HG03520 (cell line): Measurements from ENCODE around the gene ARMH3.

Experiments used
- ATAC-seq: cut with Tn5 transposase; IDR thresholded peaks from one replicate; pipeline ENCODE4 v1.9.1; 2021; ENCODE audit warnings: mild to moderate bottlenecking, moderate library complexity; ENCODE audit not compliant: unreplicated experiment

ARMH3 gene

DNA sequence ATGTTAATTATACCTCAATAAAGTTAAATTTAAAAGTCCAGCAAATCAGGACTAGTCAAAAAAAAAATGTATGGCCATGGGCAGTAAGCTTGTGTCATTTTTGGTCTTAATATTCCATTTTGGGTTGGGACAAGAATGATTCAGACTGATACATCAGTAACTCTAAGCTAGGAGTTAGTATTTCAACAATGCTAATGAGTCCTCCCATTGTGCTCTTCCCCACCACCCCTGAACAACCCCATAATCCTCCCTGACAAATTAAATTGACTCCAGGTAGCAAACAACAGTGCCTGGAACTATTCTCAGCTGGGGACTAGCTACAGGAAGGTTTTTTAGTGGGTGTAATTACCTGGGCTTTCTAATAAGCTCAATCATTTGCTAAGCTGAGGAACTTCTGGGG lies 181.7 kb downstream of the ARMH3 start:
- ATAC-seq = no peak

DNA sequence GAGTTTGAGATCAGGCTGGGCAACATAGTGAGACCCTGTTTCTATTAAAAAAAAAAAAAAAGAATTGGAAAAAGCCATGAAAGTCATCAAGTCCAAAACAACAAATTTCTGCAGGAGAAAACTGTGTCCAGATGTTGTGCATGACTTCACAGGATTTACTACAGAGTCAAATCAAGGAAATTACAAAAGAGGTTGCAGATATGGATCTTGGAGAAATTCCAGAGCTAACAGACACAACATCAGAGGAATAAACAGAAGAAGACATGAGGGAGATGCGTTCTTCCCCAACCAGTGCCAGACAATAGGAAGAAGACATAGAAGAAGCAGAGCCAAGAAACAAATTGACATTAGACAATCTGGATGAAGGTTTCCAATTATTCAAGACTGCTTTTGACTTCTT lies 188.0 kb downstream of the ARMH3 start:
- ATAC-seq = no peak

DNA sequence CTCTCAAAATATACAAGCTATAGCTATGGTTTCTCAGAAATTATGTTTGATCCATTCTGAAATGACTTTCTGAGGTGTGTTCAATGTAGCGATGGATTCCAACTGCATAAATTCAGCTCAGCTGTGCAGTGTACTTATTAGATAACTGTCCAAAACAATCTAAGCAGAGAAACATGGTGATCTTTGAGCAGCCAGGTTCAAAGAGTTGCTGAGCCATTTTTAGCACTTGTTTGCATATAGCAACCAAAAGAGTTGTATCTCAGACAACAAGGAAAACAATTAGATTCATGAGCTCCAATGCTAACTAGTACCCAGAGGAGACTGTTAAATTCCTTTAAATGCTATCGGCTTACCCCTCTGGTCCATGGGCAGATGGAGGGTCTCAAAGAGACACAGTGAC lies 196.4 kb downstream of the ARMH3 start:
- no peak for ATAC-seq

DNA sequence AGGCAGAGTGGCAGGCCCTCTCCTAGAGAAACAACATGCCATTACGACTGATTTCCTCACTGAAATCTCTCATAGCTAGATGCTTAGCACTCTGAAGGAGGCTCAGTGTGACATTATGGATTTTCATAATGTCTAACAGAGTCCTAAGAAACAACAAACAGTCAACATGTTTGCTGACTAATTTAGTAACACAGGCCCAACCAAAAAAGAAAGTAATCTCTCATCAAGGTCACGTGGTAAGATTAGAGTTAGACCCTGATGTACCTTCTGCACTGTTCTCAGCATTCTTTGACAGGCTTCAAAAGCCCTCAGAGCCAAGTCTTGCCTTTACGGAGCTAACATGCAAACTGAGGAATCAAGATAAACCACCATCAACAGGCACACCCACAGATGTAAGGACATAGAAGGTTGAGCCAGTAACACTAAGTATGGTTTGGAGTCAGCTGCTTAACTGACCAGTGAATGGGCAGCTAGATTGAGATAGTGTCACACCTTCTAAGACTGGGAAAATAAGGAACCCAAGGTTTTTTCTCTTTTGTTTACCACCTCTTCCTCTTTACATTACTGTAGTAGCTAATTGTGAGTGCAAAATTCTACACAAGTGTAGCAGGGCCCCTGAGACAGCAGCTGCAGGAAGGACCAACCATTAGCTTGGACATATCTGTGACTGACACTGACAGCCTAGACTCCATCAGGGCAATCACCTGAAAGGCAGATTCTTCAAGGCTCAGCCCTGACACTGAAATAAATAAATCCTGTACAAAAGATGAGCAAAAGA lies 197.1 kb downstream of the ARMH3 start:
- peak; percentile 70 for ATAC-seq

DNA sequence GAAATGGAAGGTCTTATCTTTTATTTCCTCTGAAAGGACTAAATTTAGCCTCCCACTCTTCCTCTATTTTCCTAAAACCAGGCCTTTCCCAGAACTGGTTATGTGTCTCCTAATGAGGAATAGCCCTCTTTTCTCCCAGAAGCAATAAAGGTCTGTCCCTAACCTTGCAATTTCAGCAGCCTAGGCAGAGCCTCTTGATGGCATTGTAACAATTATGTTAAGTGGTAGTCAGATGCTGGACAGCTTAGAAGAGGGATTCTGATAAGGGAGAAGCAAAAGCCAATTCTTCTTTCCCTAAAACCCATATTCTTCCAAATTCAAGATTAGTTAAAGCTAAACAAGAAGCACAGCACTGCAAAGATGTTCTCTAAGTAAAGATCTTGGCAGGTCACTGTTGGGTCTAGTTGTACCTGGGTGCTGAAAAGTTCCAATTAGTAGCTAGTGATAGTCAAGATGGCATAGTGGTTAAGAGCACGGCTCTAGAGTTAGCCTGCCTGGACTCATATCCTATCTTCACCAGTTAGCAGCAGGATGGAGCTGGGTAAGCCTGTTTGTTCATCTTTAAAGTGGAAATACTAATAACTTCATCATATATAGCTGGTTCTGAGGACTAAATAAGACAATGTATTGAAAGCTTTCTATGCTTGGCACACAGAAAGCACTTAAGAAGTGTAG lies 198.0 kb downstream of the ARMH3 start:
- ATAC-seq = no peak

DNA sequence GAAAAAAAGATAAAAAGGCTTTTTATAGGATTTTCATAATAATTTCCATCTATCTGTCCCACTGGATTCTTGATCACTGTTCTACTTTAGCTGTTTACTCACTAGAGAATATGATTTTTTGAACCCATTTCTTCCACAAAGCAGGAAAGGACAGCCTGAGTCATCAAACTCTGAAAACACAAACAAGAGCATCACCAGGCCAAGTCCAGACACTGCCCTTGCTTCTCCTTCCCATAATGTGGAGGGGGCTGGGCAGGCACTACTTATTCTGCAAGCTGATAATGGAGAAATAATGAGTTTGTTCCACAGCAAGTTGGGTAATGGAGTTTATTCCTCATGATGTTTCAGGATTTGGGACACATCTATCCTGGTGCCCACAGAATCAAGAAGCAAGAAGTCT lies 199.3 kb downstream of the ARMH3 start:
- no peak for ATAC-seq

DNA sequence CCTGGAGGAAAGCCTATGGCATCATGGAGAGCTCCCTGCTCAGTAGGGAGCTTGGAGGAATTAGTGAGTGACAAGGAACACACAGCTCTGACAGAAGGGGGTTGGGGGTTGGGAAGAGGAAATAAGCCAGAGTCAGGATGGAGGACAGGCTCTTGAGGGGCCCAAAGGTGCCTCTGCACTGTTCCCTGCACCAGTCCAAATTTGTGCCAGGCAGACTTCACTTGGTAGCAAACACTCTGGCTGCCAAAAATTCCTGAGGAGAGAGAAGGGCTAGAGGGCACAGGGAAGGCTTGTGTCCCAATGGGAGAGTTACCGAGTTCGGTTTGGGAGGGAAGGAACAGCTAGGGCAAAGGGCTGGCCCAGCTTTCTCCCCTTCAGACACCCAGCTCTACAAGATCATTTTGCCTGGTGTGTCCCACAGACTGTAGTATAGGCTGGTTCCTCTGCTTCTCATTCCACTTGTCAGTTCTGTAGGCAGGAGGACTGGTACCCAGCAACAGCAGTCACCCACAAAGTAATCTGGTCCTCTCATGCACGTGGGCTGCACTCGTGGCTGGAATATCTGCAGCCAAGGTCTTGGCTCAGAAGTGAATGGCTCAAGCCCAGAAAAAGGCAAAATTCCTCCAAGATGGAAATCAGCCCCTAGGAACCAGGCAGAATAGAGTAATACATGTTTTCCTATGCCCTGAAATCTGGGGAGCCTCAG lies 204.4 kb downstream of the ARMH3 start:
- ATAC-seq = no peak

DNA sequence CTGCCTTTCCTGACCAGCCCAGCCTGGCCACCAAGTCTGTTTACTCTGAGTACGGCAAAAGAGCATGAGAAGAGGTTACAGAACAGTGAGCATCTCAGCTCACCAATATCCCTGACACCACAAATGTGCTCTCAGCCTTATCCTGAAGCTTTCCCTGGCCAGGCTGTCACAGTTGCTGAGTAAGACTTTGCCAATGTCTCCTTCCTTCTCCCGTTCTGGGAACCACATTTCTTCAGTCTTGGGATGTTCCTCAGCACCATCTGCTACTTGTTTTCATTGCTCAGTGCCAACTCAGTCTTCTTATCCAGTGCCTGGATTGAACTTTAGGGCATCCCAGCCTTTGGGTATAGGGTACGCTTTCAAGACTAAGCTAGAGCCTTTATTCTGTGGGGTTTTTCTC lies 205.2 kb downstream of the ARMH3 start:
- no peak for ATAC-seq

DNA sequence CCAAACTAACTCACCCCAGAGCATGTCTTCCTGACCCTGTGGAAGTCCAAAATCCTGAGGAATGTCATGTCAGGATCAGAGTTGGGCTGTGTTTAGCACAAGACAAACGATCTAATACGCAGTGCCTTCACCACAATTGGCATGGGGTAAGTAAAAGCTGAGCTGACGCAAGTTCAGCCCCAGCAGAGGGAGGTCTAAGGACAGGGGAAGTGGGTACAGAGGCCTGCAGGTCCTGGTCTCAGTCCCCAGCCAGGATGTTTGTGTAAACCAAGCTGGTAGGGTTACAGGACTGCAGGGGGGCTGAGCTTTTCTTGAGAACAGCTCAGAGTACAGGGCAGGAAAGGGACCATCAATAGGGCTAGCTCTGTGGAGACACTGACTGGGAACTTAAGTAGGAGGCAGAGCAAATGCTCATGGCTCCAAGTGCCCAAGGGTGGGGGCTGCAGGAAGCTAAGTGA lies 207.1 kb downstream of the ARMH3 start:
- ATAC-seq = no peak

DNA sequence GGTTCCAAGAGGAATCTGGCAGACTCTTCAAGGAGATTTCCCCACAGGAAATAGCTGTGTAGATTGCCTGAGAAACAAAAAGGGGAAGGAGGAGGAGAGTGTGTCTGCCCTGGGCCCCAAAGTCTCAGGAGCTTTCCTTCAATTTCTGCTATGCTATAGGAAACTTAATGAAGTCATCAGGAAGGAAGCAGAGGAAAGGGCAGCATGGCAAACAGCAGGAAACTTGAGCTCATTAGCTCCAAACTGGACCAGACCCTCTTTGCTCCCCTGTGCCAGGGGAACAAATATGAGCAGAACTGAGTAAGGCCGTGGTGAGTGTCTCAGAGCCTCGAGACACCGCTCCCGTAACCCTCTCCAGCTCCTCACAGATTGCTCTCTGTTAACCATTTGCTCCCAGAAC lies 207.6 kb downstream of the ARMH3 start:
- ATAC-seq = no peak

DNA sequence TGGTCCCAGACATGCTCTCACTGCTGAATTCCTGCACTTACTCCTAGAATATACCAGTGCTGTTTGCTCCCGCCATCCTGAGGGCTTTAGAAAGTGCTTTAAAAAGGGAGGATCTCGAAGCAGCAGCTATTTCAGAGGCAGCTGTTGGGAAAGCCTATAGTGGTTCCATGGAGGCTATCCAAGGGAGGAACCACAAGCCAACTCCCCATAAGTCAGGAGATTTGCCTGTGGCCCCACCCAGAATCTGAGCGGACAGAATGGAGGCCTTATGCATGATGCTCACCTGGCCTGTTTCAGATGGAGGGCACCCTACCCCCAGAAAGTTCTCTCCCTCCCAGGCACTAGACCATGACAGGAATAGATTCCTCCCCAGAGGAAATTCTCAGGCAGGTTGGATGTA lies 210.1 kb downstream of the ARMH3 start:
- ATAC-seq = no peak

DNA sequence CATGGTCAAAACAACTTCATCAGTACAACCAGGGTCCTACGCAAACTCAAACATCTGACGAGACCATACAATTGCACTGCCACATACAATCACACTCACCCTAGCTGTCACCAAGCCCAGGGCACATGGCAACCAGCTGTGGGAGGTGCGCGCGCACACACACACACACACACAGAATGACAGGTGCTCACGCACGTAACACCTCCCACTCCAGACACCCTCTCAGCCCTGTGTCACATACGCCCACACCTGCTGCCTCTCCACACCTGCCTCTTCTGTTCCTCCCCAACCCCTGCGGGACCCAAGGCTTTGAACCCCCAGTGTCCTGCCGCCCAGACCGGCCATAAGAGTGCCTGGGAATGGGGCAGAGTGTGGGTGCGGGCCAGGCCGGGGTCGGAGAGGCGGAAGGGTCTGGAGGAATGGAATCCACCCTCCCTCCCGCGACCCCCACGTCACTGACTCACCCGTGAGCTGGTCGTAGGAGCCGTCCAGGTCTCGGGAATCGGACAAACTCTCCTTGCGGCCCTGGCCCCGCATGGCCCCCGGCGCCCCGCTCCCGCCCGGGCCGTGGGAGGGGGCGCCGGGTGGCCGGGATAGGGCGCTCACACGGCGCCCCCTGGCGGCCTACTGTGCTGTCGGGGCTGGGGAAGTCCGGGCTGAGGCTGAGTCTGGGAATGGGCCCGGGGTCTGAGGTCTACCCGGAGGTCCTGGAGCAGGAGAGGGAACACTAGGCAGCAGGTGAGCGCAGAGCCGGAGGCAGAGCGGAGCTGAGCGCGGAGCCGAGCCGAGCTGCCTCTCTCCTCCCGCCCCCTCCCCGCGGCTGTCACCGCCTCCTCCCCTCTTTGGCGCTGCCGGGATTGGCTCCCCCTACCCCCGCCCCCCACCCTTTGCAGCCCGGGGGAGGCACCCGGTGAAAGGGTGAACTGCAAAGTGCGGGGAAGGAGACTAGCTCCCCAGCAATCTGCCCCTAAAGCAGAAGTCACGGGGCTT lies 212.6 kb downstream of the ARMH3 start, which contains the start of gene KCNIP2:
Gene KCNIP2 (minus strand): TSS at position 769 of the 990 bp plus-strand sequence. CDS start 232 bp downstream, at position 537.
- no peak for ATAC-seq

DNA sequence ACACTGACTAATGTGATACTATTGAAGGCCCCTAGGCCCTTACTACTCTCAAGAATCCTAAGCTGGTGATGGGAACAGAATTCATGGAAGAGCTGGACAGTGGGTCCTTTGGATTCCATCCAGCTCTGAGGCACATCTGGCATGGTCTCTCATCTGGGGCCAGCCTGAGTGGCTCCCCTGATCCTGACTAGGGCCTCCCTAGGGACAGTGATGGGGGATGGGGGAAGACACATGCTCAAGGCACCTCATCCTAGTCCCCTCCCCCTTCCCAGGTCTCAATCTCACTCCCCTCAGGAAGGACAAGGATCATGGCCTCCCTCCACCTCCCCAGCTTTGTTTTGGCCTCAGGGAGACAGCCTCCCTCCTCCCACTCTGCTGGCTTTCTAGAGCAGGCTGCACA lies 214.1 kb downstream of the ARMH3 start:
- ATAC-seq = no peak

DNA sequence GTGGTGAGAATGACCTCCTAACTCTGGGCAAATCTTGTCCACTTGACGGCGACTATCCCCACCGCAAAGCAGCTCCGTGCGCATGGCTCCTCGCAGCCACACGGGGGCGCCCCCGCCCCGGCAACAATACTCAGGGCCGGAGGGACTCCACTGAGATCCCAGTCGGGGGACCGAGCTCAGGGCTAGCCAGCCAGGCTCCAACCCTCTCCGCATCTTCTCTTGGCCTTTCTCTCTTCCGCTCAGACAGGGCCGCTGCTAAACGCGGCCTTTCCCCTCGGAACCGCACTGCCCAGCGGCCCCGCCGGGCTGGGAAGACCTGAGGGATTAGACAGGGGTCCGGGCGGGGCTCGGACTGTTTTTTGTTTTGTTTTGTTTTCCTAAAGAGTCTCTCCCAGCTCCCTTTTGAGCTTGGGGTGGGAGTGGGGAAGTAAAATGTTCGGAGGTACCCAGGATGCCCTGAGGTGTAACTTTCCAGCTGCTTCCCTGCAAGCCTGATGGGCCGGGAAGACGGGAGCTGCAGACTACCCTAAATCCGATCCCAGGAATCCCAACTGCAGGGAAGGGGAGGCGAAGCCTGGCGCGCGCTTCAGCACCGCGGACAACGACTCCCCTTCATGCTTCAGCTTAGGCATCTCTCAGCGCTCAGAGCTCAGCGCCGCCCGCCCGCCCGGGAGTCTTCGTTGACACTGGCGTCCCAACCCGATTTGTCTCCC lies 215.1 kb downstream of the ARMH3 start:
- peak; percentile 54 for ATAC-seq

DNA sequence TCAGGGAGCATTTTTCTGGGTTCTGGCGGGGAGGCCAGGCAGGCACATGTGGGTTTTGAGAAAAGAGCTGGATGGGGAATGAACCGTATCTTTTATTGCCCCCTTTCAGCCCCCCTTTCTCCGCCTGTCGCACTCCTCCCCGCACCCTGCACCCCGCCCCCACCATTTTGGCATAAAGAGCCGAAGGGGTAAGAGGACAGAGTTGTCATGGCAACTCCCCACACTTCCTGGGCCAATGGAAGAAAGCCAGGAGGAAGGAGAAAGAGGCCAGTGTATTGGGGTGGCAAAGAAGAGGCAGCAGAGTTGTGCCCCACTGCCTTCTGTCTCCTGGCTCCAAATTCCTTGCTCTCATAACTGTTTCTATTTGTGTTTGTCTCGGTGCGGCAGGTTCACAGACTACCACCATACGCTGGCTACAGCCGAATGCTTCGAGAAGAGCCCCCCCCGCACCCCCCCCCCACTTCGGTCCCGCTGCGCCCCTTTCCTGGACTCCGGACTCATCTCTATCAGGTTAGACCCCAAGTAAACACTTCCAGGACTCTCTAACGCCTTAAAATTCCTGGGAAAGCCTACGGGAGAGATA lies 215.8 kb downstream of the ARMH3 start:
- ATAC-seq = no peak

DNA sequence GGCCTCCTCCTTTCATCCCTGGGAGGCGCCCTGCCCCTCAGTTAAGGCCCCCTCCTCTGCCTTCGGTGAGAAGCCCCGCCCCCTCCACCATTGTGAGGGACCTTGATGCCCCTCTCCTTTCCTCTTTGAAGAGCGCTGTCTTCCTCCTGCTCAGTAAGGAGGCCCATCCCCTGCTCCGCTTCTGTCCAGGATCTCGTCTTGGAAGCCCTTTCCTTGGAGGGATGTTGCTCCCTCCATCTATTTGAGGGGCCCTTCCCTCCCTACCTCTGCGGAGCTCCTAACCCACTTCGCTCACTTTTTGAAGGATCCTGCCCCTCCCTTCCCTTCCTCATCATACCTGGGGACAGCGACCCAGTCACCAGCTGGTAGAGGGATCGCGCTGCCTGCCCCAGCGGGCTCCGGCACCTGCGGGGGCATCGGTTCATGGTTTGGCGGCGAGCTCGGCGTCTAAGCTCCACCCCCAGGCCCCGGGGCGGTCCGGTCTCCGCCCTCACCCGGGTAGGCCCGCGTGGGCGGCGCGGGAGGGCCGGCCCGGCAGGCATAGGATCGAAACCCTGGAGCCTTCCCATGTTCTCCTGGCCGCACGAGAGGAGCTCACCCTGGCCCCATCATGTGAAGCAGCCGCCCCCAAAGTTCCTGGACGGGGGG lies 216.4 kb downstream of the ARMH3 start:
- no peak for ATAC-seq

DNA sequence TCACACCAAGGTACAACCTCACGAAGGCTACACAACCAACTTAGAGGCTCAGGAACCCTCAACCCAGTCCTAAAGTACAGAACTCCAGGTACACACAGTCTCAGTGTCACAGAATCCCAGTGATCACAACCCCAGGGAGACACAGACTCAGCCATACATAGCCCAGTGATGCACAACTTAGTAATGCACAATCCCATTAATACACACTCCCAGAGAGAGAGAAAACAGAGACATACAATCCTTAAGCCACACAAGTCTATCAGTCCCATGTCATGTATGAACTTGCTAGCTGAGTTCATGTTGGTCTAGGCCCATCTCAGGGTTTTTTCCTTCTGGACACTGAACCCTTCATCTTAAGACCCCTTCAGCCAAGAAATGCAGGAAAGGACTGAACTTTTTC lies 217.0 kb downstream of the ARMH3 start:
- ATAC-seq = no peak

DNA sequence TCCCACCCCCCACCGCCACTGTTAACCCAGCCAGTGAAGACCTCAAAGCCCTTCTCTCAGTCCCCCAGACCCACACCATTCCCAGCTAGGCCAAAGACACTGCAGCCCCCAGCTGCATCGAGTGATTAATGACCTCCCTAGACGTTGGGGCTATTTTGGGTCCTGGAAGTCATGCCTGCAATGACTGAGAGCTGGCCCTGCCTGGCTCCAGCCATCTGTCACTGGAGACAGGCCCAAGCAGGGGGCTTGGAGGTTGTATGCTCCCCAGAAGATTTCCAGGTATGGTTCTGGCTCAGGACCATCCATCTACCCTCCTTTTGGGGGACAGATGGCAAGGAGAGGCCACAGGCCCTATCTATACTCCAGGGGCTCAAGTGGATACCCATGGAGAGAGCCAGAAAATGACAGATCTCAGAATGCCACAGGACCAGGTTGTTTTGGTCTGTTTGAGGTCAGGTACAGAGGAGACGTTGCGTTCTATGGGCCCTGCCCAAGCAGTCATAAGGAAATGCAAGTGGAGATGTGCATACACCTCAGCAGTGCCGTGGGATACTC lies 217.5 kb downstream of the ARMH3 start:
- no peak for ATAC-seq

DNA sequence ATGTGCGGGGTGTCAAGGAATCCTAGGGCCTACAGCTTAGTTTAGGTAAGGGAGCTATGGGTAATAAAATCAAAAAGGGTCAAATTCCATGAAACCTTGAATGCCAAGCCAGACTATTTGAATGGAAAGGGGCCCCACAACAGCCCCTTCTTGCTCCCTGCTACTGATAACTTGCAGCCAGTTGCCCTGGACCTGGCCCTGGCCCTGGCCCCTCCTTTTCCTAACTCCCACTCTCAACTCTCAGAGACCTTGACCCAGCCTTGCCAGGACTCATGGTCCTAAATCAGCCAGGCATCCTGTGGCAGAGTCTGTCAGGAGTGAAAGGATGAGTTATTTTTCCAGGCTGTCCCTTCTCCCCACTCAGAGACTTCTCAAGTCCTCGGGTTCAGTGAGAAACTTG lies 218.2 kb downstream of the ARMH3 start:
- no peak for ATAC-seq
